CD4-positive, alpha-beta T cell treated with Interleukin-2 at 100 ng/mL for 4 hours (primary cell): Measurements from ENCODE around the gene DSCAM.
"Not testable (repeated sequence)": the region's sequence is repeated elsewhere in the genome, so short reads cannot be mapped to it uniquely, and the experiment has no call there.

Source experiments
- DNase-seq: peaks from one replicate; pipeline ENCODE4 v3.0.0-alpha.2; 2020; ENCODE audit warnings: low spot score

DSCAM gene

GRCh38 chr21:40047993-40048730 lies 798.8 kb downstream of the DSCAM start:
- DNase-seq, result no peak

GRCh38 chr21:40047211-40047610 lies 799.7 kb downstream of the DSCAM start:
- DNase-seq, result no peak

GRCh38 chr21:40043866-40044265 lies 803.1 kb downstream of the DSCAM start:
- DNase-seq, result no peak

- DNase-seq, result no peak
These were observed 803.5 kb downstream of the DSCAM start for GRCh38 chr21:40043423-40043822.

GRCh38 chr21:40041446-40041845 lies 805.5 kb downstream of the DSCAM start:
- DNase-seq, result no peak

- not testable (repeated sequence) for DNase-seq
These were observed 813.7 kb downstream of the DSCAM start for GRCh38 chr21:40033156-40033782.

- no peak for DNase-seq
These were observed 817.1 kb downstream of the DSCAM start for GRCh38 chr21:40029888-40030287.

- DNase-seq, result not testable (repeated sequence)
These were observed 818.6 kb downstream of the DSCAM start for GRCh38 chr21:40028393-40028792.

- no peak for DNase-seq
These were observed 825.2 kb downstream of the DSCAM start for GRCh38 chr21:40021558-40022351.

- no peak for DNase-seq
These were observed 826.3 kb downstream of the DSCAM start for GRCh38 chr21:40020651-40021050.

GRCh38 chr21:40018871-40019475 lies 828.0 kb downstream of the DSCAM start:
- DNase-seq, result no peak

GRCh38 chr21:40016667-40017066 lies 830.3 kb downstream of the DSCAM start:
- DNase-seq, result no peak

GRCh38 chr21:40016234-40016633 lies 830.7 kb downstream of the DSCAM start:
- DNase-seq, result no peak

GRCh38 chr21:40015818-40016217 lies 831.1 kb downstream of the DSCAM start:
- no peak for DNase-seq

GRCh38 chr21:40014394-40014793 lies 832.6 kb downstream of the DSCAM start:
- DNase-seq, result no peak

- DNase-seq, result no peak
These were observed 833.8 kb downstream of the DSCAM start for GRCh38 chr21:40013001-40013735.

- DNase-seq, result no peak
These were observed 835.6 kb downstream of the DSCAM start for GRCh38 chr21:40011371-40011770.

- no peak for DNase-seq
These were observed 844.0 kb downstream of the DSCAM start for GRCh38 chr21:40002978-40003377.

GRCh38 chr21:39984286-39984991 lies 862.5 kb downstream of the DSCAM start:
- no peak for DNase-seq

GRCh38 chr21:39980241-39980820 lies 866.6 kb downstream of the DSCAM start:
- DNase-seq, result no peak

GRCh38 chr21:39979321-39979720 lies 867.6 kb downstream of the DSCAM start:
- no peak for DNase-seq
